NCI-H82 treated with DMSO at 0.1 percent for 48 hours (cell line): ENCODE results near the gene SMNDC1.
"Not testable (repeated sequence)": the region's sequence is repeated elsewhere in the genome, so short reads cannot be mapped to it uniquely, and the experiment has no call there.

ENCODE experiments used
- DNase-seq: peaks from one replicate; lab custom pipeline; 2025; ENCODE audit not compliant: unreplicated experiment; lab: John Stamatoyannopoulos, UW

The SMNDC1 gene

GRCh38 chr10:110286841-110287240 lies 17.9 kb downstream of the SMNDC1 start:
- DNase-seq = no peak

GRCh38 chr10:110285501-110285900 lies 19.2 kb downstream of the SMNDC1 start:
- no peak for DNase-seq

- DNase-seq = no peak
These were observed 20.5 kb downstream of the SMNDC1 start for GRCh38 chr10:110284262-110284661.

- peak; percentile 28 for DNase-seq
These were observed 25.2 kb downstream of the SMNDC1 start for GRCh38 chr10:110279407-110279986.

- DNase-seq = no peak
These were observed 25.9 kb downstream of the SMNDC1 start for GRCh38 chr10:110278562-110279406.

- no peak for DNase-seq
These were observed 27.1 kb downstream of the SMNDC1 start for GRCh38 chr10:110277591-110277990.

GRCh38 chr10:110276603-110277002 lies 28.1 kb downstream of the SMNDC1 start:
- DNase-seq = no peak

GRCh38 chr10:110275128-110275729 lies 29.5 kb downstream of the SMNDC1 start:
- DNase-seq = peak; percentile 76

GRCh38 chr10:110274647-110275046 lies 30.1 kb downstream of the SMNDC1 start:
- no peak for DNase-seq

GRCh38 chr10:110274072-110274627 lies 30.6 kb downstream of the SMNDC1 start:
- DNase-seq = no peak

GRCh38 chr10:110273474-110273873 lies 31.2 kb downstream of the SMNDC1 start:
- no peak for DNase-seq

GRCh38 chr10:110272995-110273394 lies 31.7 kb downstream of the SMNDC1 start:
- not testable (repeated sequence) for DNase-seq

GRCh38 chr10:110269374-110270318 lies 35.1 kb downstream of the SMNDC1 start:
- no peak for DNase-seq

- no peak for DNase-seq
These were observed 35.7 kb downstream of the SMNDC1 start for GRCh38 chr10:110268971-110269370.

- no peak for DNase-seq
These were observed 36.3 kb downstream of the SMNDC1 start for GRCh38 chr10:110268442-110268841.

- no peak for DNase-seq
These were observed 37.4 kb downstream of the SMNDC1 start for GRCh38 chr10:110267276-110267675.

- no peak for DNase-seq
These were observed 39.0 kb downstream of the SMNDC1 start for GRCh38 chr10:110265573-110266193.

- DNase-seq = no peak
These were observed 41.6 kb downstream of the SMNDC1 start for GRCh38 chr10:110263164-110263563.

GRCh38 chr10:110260746-110261477 lies 43.8 kb downstream of the SMNDC1 start:
- DNase-seq = no peak

- no peak for DNase-seq
These were observed 45.4 kb downstream of the SMNDC1 start for GRCh38 chr10:110259317-110259716.
